DOHH2 (cell line): ENCODE data around the gene CCDC74B.
"Not testable (repeated sequence)": the region's sequence is repeated elsewhere in the genome, so short reads cannot be mapped to it uniquely, and the experiment has no call there.

ENCODE experiments used
- H3F3A ChIP-seq: fragments of 200-600 bp; sonication (generic), shearing (Covaris generic); 2 replicates; pipeline ENCODE4 v1.6.0; 2016; ENCODE audit warnings: antibody characterized with exemption, mild to moderate bottlenecking; ENCODE audit not compliant: control insufficient read depth, insufficient read depth
- H3K27ac ChIP-seq: fragments of 200-600 bp; sonication (generic); 2 replicates; pipeline ENCODE4 v1.5.1; 2014; ENCODE audit warnings: low read depth, mild to moderate bottlenecking, low read length, moderate library complexity
- H3K27me3 ChIP-seq: fragments of 200-600 bp; sonication (generic); 2 replicates; pipeline ENCODE4 v1.6.1; 2014; ENCODE audit warnings: mild to moderate bottlenecking, low read length, mixed read lengths; ENCODE audit not compliant: control insufficient read depth
- H3K36me3 ChIP-seq: fragments of 200-600 bp; sonication (generic); 2 replicates; pipeline ENCODE4 v1.6.1; 2014; ENCODE audit warnings: mild to moderate bottlenecking, low read length, moderate library complexity, mixed read lengths; ENCODE audit not compliant: control insufficient read depth
- H3K4me1 ChIP-seq: fragments of 200-600 bp; sonication (generic); 2 replicates; pipeline ENCODE4 v1.6.1; 2014; ENCODE audit warnings: mild to moderate bottlenecking, low read length, mixed read lengths; ENCODE audit not compliant: control insufficient read depth
- H3K4me2 ChIP-seq: fragments of 200-600 bp; sonication (generic); 2 replicates; pipeline ENCODE4 v1.6.0; 2014; ENCODE audit warnings: mild to moderate bottlenecking, low read length, moderate library complexity
- H3K4me3 ChIP-seq: fragments of 200-600 bp; sonication (generic); 2 replicates; pipeline ENCODE4 v1.5.1; 2014; ENCODE audit warnings: mild to moderate bottlenecking, low read length, mixed read lengths
- H3K79me2 ChIP-seq: fragments of 200-600 bp; sonication (generic); 2 replicates; pipeline ENCODE4 v1.6.1; 2014; ENCODE audit warnings: mild to moderate bottlenecking, low read length, mixed read lengths; ENCODE audit not compliant: control insufficient read depth
- H3K9me2 ChIP-seq: fragments of 200-600 bp; sonication (generic); replicated peaks from 2 replicates; pipeline ENCODE4 v1.6.1; 2014; ENCODE audit warnings: mild to moderate bottlenecking, low read length, mixed read lengths; ENCODE audit not compliant: control insufficient read depth
- H3K9me3 ChIP-seq: fragments of 200-600 bp; sonication (generic); 2 replicates; pipeline ENCODE4 v1.6.1; 2014; ENCODE audit warnings: antibody characterized with exemption, low read length, mixed read lengths; ENCODE audit not compliant: control insufficient read depth, insufficient read depth
- H4K20me1 ChIP-seq: fragments of 200-600 bp; sonication (generic); 2 replicates; pipeline ENCODE4 v1.6.0; 2014; ENCODE audit warnings: low read depth, mild to moderate bottlenecking, antibody characterized with exemption, low read length, moderate library complexity; ENCODE audit not compliant: control insufficient read depth, insufficient read depth

CCDC74B gene

GRCh38 chr2:130120924-130121323, 24.0 kb downstream of the CCDC74B start:
- not testable (repeated sequence) for H3K4me2 ChIP-seq, H3K4me3 ChIP-seq, H3K27ac ChIP-seq, H3K9me2 ChIP-seq, H3K4me1 ChIP-seq, H3K36me3 ChIP-seq, H3K79me2 ChIP-seq, H3F3A ChIP-seq, H3K9me3 ChIP-seq, H3K27me3 ChIP-seq, H4K20me1 ChIP-seq

- H3K4me1 ChIP-seq, H3K27me3 ChIP-seq, H3K4me3 ChIP-seq, H4K20me1 ChIP-seq, H3K4me2 ChIP-seq, H3K79me2 ChIP-seq, H3K9me3 ChIP-seq, H3K9me2 ChIP-seq, H3F3A ChIP-seq, H3K36me3 ChIP-seq, H3K27ac ChIP-seq: not testable (repeated sequence)
Observed at GRCh38 chr2:130102597-130103363, 42.1 kb downstream of the CCDC74B start.
